ENCODE results near the gene POLL.

The POLL gene

GRCh38 chr10:101569622-101570427, 18.2 kb downstream of the POLL start:
- TF ChIP-seq TCF12 (IDR thresholded peaks at IDR 0.05; ENCODE audit: low read depth) (no peak; the same call in 1 of the 2 replicates), NFIC (IDR thresholded peaks at IDR 0.05) (no peak), TEAD4 (IDR thresholded peaks at IDR 0.05) (peak; percentile 18; the same call in 1 of the 2 replicates), MAX (IDR thresholded peaks at IDR 0.05) (peak; percentile 56; the same call in 1 of the 2 replicates), FOXM1 (IDR thresholded peaks at IDR 0.05; ENCODE audit: borderline replicate concordance, low read depth) (peak; percentile 37; the same call in 1 of the 2 replicates), RAD21 (IDR thresholded peaks at IDR 0.05; ENCODE audit: low read depth) (peak; percentile 89), ZBTB7A (IDR thresholded peaks at IDR 0.05; ENCODE audit: low read depth) (peak; percentile 68; the same call in 1 of the 2 replicates), USF1 (IDR thresholded peaks at IDR 0.05) (peak; percentile 31; the same call in 1 of the 2 replicates)

- no peak for TF ChIP-seq USF1 (IDR thresholded peaks at IDR 0.05)
These were observed 18.8 kb downstream of the POLL start for GRCh38 chr10:101569323-101569621.

- TF ChIP-seq EP300 (IDR thresholded peaks at IDR 0.05; ENCODE audit: borderline replicate concordance) (no peak), ZBTB7A (IDR thresholded peaks at IDR 0.05; ENCODE audit: low read depth) (no peak), TEAD4 (IDR thresholded peaks at IDR 0.05) (no peak), CEBPB (IDR thresholded peaks at IDR 0.05) (no peak), YY1 (IDR thresholded peaks at IDR 0.05; ENCODE audit: low read depth) (no peak), USF1 (IDR thresholded peaks at IDR 0.05) (no peak), RAD21 (IDR thresholded peaks at IDR 0.05; ENCODE audit: low read depth) (no peak), NFIC (IDR thresholded peaks at IDR 0.05) (no peak), CREB1 (IDR thresholded peaks at IDR 0.05; ENCODE audit: low read depth) (no peak), TCF12 (IDR thresholded peaks at IDR 0.05; ENCODE audit: low read depth) (no peak), REST (IDR thresholded peaks at IDR 0.05; ENCODE audit: low read depth) (no peak), EGR1 (IDR thresholded peaks at IDR 0.05) (no peak), TAF1 (IDR thresholded peaks at IDR 0.05; ENCODE audit: low read depth) (no peak), FOXM1 (IDR thresholded peaks at IDR 0.05; ENCODE audit: borderline replicate concordance, low read depth) (no peak), MAX (IDR thresholded peaks at IDR 0.05) (no peak)
These were observed 19.9 kb downstream of the POLL start for GRCh38 chr10:101568054-101568745.

GRCh38 chr10:101567165-101568006, 20.7 kb downstream of the POLL start:
- TF ChIP-seq RAD21 (IDR thresholded peaks at IDR 0.05; ENCODE audit: low read depth) (no peak), CREB1 (IDR thresholded peaks at IDR 0.05; ENCODE audit: low read depth) (no peak), CEBPB (IDR thresholded peaks at IDR 0.05) (no peak), TAF1 (IDR thresholded peaks at IDR 0.05; ENCODE audit: low read depth) (no peak), REST (IDR thresholded peaks at IDR 0.05; ENCODE audit: low read depth) (no peak), ZBTB7A (IDR thresholded peaks at IDR 0.05; ENCODE audit: low read depth) (no peak), EGR1 (IDR thresholded peaks at IDR 0.05) (no peak), MAX (IDR thresholded peaks at IDR 0.05) (no peak)

Measured in Ishikawa (cell line).